ENCODE results near the gene FAM120A.

Gene FAM120A

GRCh38 chr9:93579711-93580516 lies 128.4 kb downstream of the FAM120A start:
- TF ChIP-seq CTCF (IDR thresholded peaks at IDR 0.05; ENCODE audit: low read depth, low read length) = no peak
- H3K4me3 ChIP-seq (replicated peaks in 1 of 2; ENCODE audit: low read depth in 2 of 2, low read length in 2 of 2) = no peak overlapping the region

GRCh38 chr9:93580654-93581380 lies 129.3 kb downstream of the FAM120A start:
- no peak for DNase-seq (ENCODE audit: low read depth in 2 of 2)
- no peak for TF ChIP-seq CTCF (IDR thresholded peaks at IDR 0.05; ENCODE audit: low read depth, low read length)
- H3K4me3 ChIP-seq (replicated peaks in 1 of 2; ENCODE audit: low read depth in 2 of 2, low read length in 2 of 2) = no peak overlapping the region

More at GRCh38 chr9:93579711-93580516, 128.4 kb downstream of the FAM120A start:
- DNase-seq (ENCODE audit: low read depth in 2 of 2) = no peak

GRCh38 chr9:93582115-93582514 lies 130.6 kb downstream of the FAM120A start:
- no peak for DNase-seq (ENCODE audit: low read depth in 2 of 2)
- no peak for TF ChIP-seq CTCF (IDR thresholded peaks at IDR 0.05; ENCODE audit: low read depth, low read length)
- H3K4me3 ChIP-seq (replicated peaks in 1 of 2; ENCODE audit: low read depth in 2 of 2, low read length in 2 of 2) = no peak overlapping the region

- no peak for DNase-seq (ENCODE audit: low read depth in 2 of 2)
- no peak for TF ChIP-seq CTCF (IDR thresholded peaks at IDR 0.05; ENCODE audit: low read depth, low read length)
- H3K4me3 ChIP-seq (replicated peaks in 1 of 2; ENCODE audit: low read depth in 2 of 2, low read length in 2 of 2) = no peak overlapping the region
These were observed 131.1 kb downstream of the FAM120A start for GRCh38 chr9:93582550-93582949.

- no peak overlapping the region for H3K4me3 ChIP-seq (replicated peaks in 1 of 2; ENCODE audit: low read depth in 2 of 2, low read length in 2 of 2)
- no peak for TF ChIP-seq CTCF (IDR thresholded peaks at IDR 0.05; ENCODE audit: low read depth, low read length)
- no peak for DNase-seq (ENCODE audit: low read depth in 2 of 2)
These were observed 133.8 kb downstream of the FAM120A start for GRCh38 chr9:93585259-93585658.

- no peak for DNase-seq (ENCODE audit: low read depth in 2 of 2)
- H3K4me3 ChIP-seq (replicated peaks in 1 of 2; ENCODE audit: low read depth in 2 of 2, low read length in 2 of 2) = no peak overlapping the region
- no peak for TF ChIP-seq CTCF (IDR thresholded peaks at IDR 0.05; ENCODE audit: low read depth, low read length)
These were observed 134.2 kb downstream of the FAM120A start for GRCh38 chr9:93585695-93586094.

Measured in cardiac fibroblast (primary cell).